NCI-H82 (cell line): Measurements from ENCODE around the gene MAD1L1.
A peak's percentile ranks its signal among the peaks of the same experiment; 100 is the strongest.

ENCODE experiments used
- DNase-seq: peaks from one replicate; lab custom pipeline; 2025; lab: John Stamatoyannopoulos, UW

Gene MAD1L1

DNA sequence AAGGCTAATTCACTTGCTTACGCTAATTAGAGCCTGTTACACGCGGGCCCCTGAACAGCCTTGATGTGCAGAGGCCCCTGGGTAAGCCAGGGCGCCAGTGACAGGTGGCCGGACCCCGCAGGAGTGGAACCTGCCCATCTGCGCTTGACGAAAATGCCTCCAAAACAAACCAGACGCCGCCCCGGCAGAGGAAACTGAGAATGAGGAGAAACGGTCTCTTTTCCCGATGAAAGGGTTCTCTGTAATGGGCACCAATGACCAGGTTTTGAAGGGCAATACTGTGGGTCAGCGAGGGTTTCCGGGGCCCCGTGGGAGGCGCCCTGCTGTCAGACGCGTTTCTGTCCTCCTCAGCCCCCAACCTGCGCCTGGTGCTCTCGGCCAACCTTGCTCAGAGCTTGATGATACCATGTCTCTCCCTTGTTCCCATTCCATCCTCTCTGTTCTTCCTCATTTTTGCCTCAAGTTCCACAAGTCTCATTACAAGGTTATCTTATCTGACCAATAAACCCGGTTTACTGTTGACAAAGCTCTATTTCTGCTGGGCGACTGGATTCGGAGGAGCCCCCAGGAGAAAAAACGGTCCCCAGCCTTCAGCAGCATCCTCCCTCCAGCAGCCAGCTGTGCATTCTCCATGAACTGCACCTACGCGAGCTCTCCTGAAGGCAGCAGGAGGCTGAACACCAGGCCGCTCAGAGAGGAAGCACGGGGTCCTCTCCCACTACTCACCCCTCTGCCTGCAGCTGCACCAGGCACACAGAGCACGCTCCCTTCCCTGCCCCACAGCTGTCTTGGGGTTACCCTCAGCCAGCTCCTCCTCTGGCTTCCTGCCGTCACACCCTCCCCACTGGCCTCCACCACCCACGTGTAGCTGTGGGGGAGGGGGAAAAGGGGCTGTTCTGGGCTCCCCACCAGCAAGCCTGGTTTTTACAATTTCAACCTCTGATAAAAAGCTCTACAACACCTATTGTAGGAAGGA is 202.0 kb downstream of the MAD1L1 start:
- DNase-seq: peak; percentile 42

DNA sequence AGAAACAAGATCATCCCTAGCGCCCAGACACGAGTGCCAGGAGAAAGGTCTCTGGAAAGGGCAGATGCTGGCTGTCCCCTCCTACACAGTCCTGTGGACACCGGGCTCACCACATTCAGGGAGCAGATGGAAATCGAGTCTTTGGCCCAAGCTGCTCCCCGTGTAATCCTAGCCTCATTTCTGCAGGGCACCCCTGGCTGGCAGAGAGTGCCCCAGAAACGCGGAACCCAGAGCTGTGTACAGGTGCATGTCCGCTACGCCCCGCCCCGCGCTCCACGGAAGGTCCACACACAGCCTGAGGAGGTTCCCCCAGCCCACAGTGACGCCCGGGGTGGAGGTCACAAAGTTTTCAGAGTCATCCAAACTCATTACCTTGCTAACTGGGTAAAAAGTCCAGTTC is 202.8 kb downstream of the MAD1L1 start:
- DNase-seq: no peak

DNA sequence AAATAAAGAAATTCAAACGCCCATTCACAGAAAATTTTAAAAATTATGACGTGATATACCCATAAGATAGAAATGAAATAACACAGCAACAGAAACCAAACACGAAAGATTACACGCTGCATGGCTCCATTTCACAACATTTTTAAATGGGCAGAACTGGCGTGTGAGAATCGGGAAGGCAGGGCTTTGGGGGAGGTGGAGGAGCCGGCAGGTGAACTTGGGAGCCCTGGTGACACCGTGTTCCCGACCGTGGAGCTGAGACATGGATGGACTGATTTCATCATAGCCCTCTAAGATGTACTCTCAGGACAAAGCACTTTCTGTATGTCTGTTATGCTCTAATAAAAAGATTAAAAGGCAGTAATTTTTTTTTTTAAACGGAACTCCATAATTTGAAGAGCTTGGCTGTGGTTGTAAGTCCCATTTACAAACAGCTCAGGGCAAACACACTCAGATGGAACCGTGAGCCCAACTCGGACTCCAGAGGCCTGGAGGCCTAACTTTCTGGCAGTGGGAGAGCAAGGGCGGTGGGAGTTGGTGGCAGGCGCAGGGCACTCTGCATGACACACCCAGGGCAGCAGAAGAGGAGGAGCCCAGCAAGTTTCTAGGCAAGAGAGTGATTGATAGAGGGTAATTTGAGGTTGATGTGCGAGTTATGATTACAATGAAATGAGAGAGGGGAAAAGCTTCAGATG is 203.4 kb downstream of the MAD1L1 start:
- DNase-seq: no peak

DNA sequence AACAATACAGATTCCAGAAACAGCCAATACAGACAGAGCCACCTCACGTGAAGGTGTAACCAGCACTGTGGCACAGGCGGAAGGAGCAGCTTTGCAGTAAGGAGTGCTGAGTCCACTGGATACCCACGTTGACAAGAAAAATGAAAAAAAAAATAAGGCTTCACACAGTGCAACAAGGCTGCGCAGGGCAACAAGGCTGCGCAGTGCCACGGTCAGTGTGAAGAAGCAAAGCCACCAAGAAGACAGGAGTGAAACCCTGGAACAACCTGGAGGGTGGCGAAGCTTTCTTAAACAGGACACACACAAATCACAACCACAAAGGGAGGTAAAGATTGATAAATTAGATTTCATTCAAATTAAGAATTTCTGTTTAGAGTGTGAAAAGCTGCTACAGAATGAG is 204.0 kb downstream of the MAD1L1 start:
- DNase-seq: no peak

DNA sequence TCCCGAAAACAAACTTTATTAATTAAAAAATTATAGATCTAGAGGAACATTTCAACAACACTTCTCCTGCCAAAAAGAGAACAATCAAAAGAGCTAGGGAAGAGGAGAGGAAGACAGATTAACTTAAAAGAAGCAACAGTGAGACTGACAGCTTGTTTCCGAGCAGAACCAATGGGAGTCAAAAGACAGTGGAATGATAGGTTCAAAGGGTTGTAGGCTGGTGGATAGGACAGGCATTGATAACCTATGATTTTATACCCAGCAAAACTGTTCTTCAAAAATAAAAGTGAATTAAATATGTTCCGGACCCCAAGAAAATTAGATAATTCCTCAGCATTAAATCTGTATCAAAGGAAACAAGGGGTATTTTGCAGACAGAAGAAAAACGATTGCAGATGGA is 207.6 kb downstream of the MAD1L1 start:
- DNase-seq: no peak

DNA sequence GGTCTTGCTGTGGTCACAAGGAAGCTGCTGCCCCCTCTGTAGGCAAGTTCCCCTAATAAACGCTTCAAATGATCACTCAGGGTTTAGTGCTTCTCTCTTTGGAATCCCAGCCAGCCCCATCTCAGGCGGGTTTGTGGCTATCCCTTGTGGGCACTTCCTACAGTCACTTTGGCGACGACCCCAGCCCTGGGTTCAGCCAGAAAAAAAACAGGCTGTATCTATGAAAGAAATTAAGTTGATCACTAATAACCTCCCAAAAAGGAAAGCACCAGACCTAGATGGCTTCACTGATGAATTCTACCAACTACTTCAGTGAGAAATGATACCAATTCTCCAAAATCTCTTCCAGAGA is 208.2 kb downstream of the MAD1L1 start:
- DNase-seq: no peak

DNA sequence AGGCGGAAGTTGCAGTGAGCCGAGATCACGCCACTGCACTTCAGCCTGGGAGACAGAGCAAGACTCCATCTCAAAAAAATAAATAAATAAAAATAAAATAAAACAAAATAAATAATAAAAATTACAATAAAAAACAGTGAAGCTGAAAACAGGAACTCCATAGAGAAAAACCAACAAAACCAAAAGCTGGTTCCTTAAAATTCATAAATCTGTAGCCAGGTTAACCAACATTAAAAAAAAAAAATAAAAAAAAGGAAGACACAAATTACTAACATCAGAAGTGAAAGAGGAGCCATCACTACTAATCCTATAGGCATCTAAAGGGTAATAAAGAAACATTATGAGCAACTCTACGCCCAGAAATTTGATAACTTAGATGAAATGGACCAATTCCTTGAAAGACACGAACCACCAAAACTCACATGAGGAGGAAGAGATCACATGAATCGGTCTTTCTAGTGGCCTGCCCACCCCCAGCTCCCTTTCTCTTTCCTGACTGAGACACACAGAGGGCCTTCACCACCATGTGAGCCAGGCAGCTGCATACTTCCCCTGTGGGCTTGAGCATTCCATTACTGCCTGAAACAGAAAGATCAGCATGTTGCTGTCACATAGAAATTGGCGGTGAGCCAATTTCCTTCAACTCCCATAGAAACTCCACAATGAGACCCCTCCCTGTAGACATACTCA is 208.7 kb downstream of the MAD1L1 start:
- DNase-seq: peak; percentile 17

DNA sequence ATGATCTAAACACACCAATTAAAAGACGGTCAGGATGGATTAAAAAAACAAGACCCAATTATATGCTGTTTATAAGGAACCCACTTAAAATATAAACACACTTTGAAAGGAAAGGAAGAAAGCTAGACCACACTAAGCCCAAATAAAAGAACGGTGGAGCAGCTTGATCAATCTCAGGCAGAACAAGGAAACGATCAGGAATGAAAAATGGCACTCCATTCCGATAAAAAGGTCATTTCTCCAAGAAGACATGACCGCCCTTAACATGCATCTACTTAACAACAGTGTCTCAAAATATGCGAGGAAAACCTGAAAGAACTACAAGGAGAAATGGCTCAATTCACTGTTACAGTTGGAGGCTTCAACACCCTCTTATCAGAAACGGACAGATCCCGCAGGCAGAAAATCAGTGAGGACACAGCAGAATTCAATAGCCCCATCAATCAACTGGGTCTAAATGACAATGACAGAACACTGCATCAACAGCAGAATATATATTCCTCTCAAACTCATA is 210.0 kb downstream of the MAD1L1 start:
- DNase-seq: no peak

DNA sequence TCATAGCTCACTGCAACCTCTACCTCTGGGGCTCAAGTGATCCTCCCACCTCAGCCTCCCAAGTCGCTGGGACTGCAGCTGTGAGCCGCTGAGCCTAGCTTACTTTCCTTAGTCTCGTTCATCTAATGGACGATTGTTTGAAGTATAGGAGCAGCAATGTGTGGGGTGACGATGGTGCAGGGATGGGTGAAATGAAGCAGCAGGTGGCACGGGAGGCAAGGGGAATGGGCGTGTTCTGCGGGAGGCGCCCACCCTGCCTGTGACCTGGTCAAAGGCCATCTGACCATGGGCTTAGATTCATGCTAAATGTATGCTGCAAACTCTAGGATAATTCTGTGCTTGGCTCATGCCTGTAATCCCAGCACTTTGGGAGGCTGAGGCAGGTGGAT is 210.7 kb downstream of the MAD1L1 start:
- no peak for DNase-seq

DNA sequence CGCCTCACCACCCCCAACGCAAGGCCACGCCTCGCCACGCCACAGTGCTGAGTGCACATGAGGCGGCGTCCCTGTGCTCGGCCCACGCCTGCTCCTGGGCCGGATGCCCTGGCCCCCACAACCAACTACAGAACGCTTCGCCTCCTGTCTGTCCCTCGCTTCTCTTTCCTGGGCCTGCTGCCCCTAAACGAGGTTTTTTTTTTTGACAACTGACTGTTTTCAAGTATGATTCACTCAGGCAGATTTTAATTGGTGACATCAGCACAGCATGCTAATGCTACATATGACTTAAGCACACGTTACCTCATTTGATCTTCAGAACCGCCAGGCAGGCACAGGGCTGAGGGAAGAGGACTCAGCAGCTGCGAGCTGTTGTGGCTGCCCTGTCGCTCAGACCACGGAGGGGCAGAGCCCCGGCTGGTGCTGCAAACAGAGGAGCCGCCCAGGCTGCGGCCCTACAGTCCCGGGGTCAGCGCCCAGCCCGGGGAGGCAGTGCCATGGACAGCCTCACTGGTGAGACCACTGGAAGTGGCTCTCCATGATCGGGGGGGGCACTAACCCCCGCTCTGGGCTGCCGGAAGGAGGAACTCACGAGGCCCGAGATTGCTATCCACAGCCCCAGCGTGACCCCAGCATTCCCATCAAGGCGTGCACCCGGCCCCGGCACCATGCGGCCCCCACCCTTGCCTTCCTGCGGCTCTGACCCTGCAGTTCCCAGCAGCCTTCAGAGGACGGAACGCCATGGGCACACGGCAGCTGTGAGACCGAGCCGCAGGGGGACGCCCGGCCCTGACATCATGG is 212.8 kb downstream of the MAD1L1 start:
- peak; percentile 17 for DNase-seq

DNA sequence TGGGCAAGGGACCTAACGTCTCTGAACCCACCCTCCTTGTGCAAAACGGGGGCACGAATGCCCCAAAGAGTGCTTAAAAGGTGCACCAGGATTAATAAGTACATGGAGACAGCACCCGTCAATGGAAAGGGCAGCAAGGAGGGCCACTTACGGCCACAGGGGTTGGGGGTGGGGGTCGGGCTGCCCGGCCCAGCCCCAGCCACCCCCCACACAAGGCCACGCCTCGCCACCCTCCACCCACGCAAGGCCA is 213.4 kb downstream of the MAD1L1 start:
- DNase-seq: no peak

DNA sequence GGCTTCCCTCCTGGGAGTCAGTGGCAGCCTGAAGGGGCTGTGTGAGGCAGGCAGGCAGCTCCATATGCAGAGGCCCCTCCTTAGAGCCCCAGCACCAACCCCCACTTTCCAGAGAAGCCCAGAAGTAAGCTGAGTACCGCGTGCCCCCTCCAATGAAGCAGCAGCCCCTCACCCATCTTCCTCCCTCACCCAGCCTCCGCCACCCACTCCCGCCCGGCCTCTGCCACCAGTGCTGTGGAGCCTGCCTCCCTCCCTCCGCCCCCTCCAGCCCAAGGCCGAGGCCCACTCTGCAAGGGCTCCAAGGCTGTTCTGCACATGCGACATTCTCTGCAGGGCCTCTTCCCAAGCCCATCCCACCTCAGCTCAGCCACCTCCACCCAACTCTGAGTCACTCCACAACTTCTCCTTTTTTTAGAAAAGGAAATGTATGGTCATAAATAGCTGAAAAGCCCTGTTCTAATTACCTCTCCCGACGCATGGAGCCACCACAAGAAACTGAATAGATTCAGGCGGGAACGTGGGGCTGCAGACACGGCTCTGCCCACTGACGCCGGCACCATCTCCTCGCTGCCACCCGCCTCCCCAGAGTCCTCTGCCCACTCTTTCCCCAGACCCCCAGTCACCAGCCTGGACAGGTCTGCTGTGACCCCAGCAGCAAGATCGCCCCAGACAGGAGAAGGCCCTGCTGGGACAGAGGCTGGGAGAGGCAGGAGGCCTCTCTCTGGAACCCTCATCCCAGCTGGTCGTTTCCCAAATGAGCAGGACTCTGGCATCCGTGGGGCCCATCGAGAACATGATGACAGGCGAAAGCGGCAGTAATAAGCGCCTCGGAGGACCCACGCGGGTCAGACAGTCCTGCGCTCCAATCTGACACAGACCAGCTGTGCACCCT is 213.9 kb downstream of the MAD1L1 start:
- no peak for DNase-seq

DNA sequence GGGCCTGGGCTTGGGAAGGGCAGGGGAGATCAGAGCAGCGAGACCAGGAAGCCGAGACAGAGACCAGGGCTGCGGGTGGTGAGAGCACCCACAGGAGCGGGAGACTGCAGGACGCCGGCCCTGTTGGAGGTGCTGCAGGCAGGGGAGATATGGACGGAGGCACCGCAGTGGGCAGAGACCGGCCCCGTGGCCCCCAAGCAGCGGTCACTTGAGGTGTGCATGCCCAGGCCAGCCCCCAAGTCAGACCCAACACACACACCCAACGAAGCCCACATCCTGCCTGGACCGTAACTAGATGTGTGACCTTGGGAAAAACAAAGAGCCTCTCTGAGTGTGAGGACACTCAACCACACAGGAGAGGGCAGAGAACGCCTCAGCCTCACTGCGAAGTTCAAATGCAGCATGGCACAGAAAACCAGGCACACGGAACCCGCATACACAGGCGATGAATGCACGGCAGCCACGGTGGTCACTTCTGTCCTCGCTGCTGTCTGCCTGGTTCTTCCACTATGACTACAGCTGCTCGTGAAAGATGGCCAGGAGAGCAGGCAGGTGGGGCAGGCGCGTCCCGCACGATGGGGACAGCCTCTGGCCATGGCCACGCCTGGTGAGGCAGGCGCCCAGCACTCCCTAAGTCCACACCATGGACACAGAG is 214.7 kb downstream of the MAD1L1 start:
- DNase-seq: no peak

DNA sequence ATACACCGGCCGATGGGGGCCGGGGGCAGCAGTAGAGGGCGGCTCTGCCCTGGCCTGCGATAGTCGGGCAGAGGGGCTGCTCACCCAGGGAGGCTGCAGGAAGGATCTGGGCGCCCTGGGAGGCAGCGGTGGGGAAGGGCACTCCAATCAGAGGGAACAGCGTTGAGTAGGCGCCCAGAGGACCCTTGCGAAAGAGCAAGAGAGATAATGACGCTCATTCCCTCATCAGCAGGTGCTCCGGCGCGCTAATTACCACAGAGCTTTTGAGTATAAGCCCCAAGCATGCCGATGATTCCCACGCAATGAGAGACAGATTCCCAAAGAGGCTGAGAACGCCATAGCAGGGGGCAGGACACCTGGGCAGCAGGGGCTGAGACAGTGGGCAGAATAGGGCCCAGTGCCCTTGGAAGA is 215.3 kb downstream of the MAD1L1 start:
- no peak for DNase-seq

DNA sequence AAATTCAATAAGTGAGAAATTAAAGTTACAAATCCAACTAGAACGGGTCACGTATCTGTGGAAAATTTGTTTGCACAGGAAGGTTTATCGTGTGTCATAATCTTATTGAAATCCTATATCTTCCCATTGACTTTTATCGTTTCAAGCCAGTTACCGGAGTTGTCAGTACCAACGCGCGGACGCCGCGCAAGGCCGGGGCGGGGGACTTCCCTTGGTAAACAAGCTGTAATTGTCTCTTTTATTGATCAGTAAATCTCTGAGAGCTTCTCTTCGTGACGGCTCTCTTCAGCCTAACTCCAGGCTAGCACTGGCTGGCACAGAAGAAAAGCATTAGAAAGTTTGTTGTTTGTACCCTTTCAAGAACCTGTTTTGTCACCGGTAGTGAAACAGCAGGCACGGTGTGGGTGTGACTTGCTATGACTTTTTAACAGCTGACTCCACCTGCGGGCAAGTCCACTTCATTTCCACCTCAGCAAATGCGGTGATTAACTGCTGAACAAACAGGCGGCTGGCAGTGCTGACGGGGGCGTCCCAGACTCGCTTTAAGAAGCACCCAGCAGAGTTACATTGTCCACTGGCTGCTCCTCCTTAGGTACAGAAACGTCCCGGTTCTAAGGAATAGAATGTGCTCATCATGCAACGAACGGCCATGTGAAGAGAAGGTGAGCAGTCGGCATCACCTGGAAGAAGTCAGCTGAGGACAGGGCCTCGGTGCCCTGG is 215.8 kb downstream of the MAD1L1 start:
- DNase-seq: no peak

DNA sequence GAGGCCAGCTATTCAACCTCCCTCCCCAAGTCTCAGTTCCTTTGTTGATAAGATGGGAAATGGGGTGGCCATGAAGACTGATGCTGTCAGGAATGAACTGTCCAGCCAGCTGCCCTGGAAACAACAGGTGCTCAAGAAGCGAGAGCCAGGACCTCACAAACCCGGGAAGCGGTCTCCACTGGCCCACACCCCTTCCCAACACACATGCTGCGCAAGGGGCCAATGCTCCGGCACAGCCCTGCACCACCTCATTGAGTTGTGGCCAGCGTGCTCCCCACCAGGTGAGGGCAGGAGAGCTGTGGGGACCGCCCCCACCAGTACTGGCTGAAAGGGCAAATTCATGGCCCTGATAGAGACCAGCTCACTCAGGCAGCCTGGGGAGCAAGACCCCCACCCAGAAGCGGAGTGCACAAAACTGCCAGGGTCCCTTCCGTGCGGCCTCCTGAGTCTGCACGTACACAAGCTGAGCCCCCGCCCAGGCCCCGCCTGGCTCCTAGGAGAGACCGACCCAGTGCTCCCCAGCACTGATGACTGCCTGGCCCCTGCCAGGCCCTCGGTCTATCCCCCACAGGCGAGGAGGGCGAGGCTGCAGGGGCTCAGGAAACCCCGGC is 216.6 kb downstream of the MAD1L1 start:
- DNase-seq: no peak

DNA sequence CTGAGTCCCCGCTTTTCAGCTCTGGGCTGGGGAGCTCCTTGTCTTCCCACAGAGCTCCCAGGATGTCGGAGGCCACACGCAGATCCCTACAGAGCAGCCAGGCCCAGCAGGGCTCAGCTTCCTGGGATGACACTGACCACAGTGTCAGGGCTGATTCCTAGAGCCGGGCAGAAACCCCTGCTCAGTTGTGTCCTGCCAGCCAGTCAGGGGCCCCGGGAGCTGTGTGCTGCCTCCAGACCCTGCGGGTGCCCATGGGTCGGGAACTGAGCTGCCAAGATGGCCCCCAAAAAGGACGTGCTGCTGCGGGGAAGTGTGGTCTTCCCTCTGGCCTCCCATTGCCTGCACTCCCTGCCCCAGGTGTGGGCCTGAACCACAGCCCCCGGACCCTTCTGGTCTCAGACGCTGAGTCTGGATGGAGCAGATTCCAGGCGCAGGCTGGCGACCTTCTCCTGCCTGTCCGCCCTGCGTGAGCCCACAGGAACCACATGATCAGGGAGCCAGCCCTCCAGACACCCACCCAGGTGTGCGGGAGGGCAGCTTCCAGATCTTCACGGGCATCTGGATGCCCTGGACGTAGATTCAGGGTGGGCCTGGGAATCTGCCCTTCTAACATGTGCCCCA is 217.4 kb downstream of the MAD1L1 start:
- no peak for DNase-seq

DNA sequence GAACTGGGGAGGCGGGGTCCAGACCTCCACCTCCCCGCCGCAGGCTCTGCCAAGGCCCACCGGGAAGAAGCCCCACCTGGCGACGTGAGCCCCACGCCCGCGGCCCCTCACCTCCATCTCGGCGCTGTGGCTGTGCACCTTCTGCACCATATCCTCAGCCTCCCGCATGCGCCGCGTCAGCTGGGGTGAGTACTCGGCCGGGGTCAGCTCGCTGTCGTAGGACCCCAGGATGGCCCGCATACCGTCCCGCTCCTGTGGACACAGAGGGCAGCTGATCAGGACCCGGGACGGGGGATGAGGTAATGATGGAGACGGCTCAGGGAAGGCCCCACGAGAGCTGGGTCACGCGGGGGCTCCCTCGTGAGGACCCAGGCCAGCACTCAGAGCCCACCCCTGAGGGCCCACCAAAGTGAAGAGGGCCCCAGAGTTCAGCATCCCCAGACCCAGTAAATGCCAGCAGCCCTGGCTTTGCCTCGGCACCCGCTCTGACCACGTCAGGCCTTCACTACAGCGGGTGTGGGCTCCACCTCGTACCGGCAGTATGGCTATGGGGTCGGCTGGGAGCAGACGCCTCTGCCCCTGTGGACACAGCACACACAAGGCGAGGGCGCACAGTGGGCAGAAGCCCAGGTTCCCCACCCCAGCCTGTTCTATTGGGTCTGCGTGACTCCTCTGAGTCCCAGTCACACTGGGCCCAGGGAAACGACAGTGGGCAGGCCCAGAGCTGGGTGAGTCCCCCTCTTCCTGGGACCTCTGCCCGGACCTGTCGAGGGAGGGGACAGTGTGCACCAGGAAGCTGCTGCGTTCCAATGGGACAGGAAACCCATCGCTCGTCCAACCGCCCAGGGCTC is 218.1 kb downstream of the MAD1L1 start:
- no peak for DNase-seq
